Fibroblast of skin of right quadriceps (primary cell): ENCODE results near the gene RHD.
"Not testable (repeated sequence)": the region's sequence is repeated elsewhere in the genome, so short reads cannot be mapped to it uniquely, and the experiment has no call there.

ENCODE experiments used
- DNase-seq: peaks from one replicate; pipeline ENCODE4 v3.0.0-alpha.2; 2013

Gene RHD

GRCh38 chr1:25360596-25361581, 88.6 kb downstream of the RHD start:
- DNase-seq, result peak; percentile 83

- no peak for DNase-seq
Measured at GRCh38 chr1:25361901-25362300, 89.6 kb downstream of the RHD start.

GRCh38 chr1:25362634-25363559, 90.6 kb downstream of the RHD start:
- not testable (repeated sequence) for DNase-seq

GRCh38 chr1:25369241-25369640, 96.9 kb downstream of the RHD start:
- DNase-seq, result no peak

GRCh38 chr1:25369691-25370271, 97.5 kb downstream of the RHD start:
- not testable (repeated sequence) for DNase-seq

- DNase-seq, result peak; percentile 96
Measured at GRCh38 chr1:25371757-25372156, 99.4 kb downstream of the RHD start.

GRCh38 chr1:25378367-25378766, 106.1 kb downstream of the RHD start:
- DNase-seq, result not testable (repeated sequence)
